Measurements from ENCODE around the gene ASPHD2. TPM values are rescaled to one million over a fixed set of nuclear protein-coding genes. Genes with fewer than 3 reads are reported as not detected.
A peak's percentile ranks its signal among the peaks of the same experiment; 100 is the strongest.

Gene ASPHD2
- total and polyA plus RNA-seq, 10 of the 15 experiments (the other 5 are each of a cell fraction or from before 2014, with no cell fraction given): 1.6 to 10.6 (median 5.2) TPM

- TF ChIP-seq PBX3 (IDR thresholded peaks at IDR 0.05; ENCODE audit: insufficient replicate concordance, low read depth, low read length) (no peak), NKRF (conservative IDR thresholded peaks at IDR 0.05) (0 out of 2 replicates have a peak, but pooled peaks have one; percentile 22), SMARCA5 (IDR thresholded peaks at IDR 0.05) (0 out of 2 replicates have a peak, but pooled peaks have one; percentile 51), ZNF217 (IDR thresholded peaks at IDR 0.05) (peak; percentile 57; the same call in 1 of the 2 replicates), ZSCAN29 (IDR thresholded peaks at IDR 0.05) (no peak), ATF7 (IDR thresholded peaks at IDR 0.05; ENCODE audit: low read depth) (peak; percentile 92), CREM (IDR thresholded peaks at IDR 0.05; ENCODE audit: low read depth) (peak; percentile 18; the same call in 1 of the 2 replicates), CEBPB (IDR thresholded peaks at IDR 0.05; ENCODE audit: borderline replicate concordance in 1 of 2, low read depth in 2 of 2, low read length in 2 of 2) (0 out of 4 replicates have a peak, but pooled peaks of 1 of the 2 experiments have one; percentile 56), PKNOX1 (IDR thresholded peaks at IDR 0.05) (peak; percentile 9; the same call in 1 of the 2 replicates), CBFB (IDR thresholded peaks at IDR 0.05; ENCODE audit: low read depth) (peak; percentile 58; the same call in 1 of the 2 replicates), TCF12 (IDR thresholded peaks at IDR 0.05; ENCODE audit: low read depth, low read length) (peak; percentile 19; the same call in 1 of the 2 replicates), NR2F1 (conservative IDR thresholded peaks at IDR 0.05) (peak; percentile 88), SPI1 (IDR thresholded peaks at IDR 0.05; ENCODE audit: borderline replicate concordance, insufficient read depth, low read depth, low read length) (peak; percentile 77), JUND (IDR thresholded peaks at IDR 0.05; ENCODE audit: low read depth, low read length) (peak; percentile 71; the same call in 1 of the 2 replicates), MXI1 (IDR thresholded peaks at IDR 0.05; ENCODE audit: low read depth, low read length) (peak; percentile 46; the same call in 1 of the 2 replicates), TAF1 (IDR thresholded peaks at IDR 0.05; ENCODE audit: borderline replicate concordance, low read depth, low read length) (no peak), RUNX3 (IDR thresholded peaks at IDR 0.05; ENCODE audit: low read length) (peak; percentile 81), JUNB (IDR thresholded peaks at IDR 0.05) (no peak)
Observed at GRCh38 chr22:26432619-26433311, 3.7 kb downstream of the ASPHD2 start (continued).
